ENCODE results near the gene HS3ST3A1.

DNA sequence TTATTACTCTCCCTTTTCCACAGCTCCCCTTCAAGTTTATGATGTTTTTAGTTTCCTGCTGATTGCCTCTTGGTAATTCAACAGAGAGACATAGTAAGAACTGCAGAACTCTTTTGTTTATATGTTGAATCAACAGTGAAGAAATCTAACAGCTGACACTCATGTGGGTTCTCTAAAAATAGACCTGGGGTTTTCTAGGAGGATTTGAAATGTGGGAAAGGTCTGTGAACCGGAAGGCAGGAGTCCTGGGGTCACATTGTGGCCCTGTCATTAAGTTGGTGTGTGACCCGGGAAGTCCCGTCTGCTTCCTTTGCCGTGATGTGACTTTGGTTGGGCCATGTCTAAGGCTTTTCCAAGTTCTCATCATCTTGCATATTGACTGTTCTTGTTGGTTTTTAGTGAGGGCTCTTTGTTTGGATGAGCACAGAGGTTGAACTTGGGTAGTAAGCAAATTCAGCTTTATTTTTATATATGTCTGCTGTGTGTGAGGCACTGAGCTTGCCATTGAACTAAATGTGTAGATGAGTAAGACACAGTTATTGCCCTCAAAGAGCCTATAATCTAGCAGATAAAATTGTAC, 48.5 kb upstream of the HS3ST3A1 start:
- TF ChIP-seq, protein P1, sequence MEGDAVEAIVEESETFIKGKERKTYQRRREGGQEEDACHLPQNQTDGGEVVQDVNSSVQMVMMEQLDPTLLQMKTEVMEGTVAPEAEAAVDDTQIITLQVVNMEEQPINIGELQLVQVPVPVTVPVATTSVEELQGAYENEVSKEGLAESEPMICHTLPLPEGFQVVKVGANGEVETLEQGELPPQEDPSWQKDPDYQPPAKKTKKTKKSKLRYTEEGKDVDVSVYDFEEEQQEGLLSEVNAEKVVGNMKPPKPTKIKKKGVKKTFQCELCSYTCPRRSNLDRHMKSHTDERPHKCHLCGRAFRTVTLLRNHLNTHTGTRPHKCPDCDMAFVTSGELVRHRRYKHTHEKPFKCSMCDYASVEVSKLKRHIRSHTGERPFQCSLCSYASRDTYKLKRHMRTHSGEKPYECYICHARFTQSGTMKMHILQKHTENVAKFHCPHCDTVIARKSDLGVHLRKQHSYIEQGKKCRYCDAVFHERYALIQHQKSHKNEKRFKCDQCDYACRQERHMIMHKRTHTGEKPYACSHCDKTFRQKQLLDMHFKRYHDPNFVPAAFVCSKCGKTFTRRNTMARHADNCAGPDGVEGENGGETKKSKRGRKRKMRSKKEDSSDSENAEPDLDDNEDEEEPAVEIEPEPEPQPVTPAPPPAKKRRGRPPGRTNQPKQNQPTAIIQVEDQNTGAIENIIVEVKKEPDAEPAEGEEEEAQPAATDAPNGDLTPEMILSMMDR (IDR thresholded peaks at IDR 0.05) = no peak
- TF ChIP-seq POLR2A (IDR thresholded peaks at IDR 0.05) = no peak

All from tibial nerve (tissue), 3 donors.